ENCODE results near the gene APOE. TPM values are rescaled to one million over a fixed set of nuclear protein-coding genes. Genes with fewer than 3 reads are reported as not detected.

Gene APOE
- total and polyA plus RNA-seq, 2 of the 13 experiments (the other 11 are each of a cell fraction or from before 2014, with no cell fraction given), result 1,328 to 1,470 TPM

DNA sequence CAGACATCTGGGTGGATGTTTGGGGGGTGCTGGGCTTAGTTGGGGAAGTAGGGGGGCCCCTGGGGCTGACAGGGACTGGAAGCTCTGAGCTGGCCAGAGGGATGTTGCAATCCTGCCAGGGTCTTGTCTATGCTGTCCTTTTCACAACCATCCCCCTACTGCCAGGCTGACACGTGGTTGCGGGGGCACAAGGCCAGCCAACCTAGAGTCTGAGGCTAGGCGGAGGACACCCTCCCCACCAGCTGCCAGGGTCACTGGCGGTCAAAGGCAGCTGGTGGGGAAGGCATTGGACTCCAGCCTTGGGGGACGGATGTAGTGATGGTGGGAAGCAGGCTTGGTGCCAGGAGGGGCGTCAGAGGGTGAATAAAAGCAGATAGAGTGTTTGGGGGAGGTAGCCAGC lies 7.3 kb downstream of the APOE start (continued):
- TF ChIP-seq, protein P1, sequence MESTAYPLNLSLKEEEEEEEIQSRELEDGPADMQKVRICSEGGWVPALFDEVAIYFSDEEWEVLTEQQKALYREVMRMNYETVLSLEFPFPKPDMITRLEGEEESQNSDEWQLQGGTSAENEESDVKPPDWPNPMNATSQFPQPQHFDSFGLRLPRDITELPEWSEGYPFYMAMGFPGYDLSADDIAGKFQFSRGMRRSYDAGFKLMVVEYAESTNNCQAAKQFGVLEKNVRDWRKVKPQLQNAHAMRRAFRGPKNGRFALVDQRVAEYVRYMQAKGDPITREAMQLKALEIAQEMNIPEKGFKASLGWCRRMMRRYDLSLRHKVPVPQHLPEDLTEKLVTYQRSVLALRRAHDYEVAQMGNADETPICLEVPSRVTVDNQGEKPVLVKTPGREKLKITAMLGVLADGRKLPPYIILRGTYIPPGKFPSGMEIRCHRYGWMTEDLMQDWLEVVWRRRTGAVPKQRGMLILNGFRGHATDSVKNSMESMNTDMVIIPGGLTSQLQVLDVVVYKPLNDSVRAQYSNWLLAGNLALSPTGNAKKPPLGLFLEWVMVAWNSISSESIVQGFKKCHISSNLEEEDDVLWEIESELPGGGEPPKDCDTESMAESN (CRISPR knock-in tag; conservative IDR thresholded peaks at IDR 0.05), result no peak
- no peak for TF ChIP-seq SIX4 (CRISPR knock-in tag; IDR thresholded peaks at IDR 0.05)
- no peak for TF ChIP-seq ATM (IDR thresholded peaks at IDR 0.05; ENCODE audit: borderline replicate concordance)
- TF ChIP-seq, protein P2, sequence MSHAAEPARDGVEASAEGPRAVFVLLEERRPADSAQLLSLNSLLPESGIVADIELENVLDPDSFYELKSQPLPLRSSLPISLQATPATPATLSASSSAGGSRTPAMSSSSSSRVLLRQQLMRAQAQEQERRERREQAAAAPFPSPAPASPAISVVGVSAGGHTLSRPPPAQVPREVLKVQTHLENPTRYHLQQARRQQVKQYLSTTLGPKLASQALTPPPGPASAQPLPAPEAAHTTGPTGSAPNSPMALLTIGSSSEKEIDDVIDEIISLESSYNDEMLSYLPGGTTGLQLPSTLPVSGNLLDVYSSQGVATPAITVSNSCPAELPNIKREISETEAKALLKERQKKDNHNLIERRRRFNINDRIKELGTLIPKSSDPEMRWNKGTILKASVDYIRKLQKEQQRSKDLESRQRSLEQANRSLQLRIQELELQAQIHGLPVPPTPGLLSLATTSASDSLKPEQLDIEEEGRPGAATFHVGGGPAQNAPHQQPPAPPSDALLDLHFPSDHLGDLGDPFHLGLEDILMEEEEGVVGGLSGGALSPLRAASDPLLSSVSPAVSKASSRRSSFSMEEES (CRISPR knock-in tag; IDR thresholded peaks at IDR 0.05), result peak; percentile 95
- no peak for TF ChIP-seq ZNF513 (CRISPR knock-in tag; conservative IDR thresholded peaks at IDR 0.05)
- 0 out of 2 replicates have a peak, but pooled peaks have one; percentile 25 for TF ChIP-seq ZNF225 (CRISPR knock-in tag; IDR thresholded peaks at IDR 0.05)
- no peak for TF ChIP-seq KDM5A (IDR thresholded peaks at IDR 0.05; ENCODE audit: borderline replicate concordance, low read length)
- no peak for TF ChIP-seq BCLAF1 (IDR thresholded peaks at IDR 0.05)
- no peak for TF ChIP-seq ZFP36 (IDR thresholded peaks at IDR 0.05; ENCODE audit: borderline replicate concordance, low read depth, low read length, partially characterized antibody)
- TF ChIP-seq MEF2D (CRISPR knock-in tag; IDR thresholded peaks at IDR 0.05), result 0 out of 2 replicates have a peak, but pooled peaks have one; percentile 65
- no peak for TF ChIP-seq SIN3B (IDR thresholded peaks at IDR 0.05; ENCODE audit: low read length)
- no peak; the same call in none of the 2 replicates for TF ChIP-seq DPF2 (CRISPR knock-in tag; IDR thresholded peaks at IDR 0.05; ENCODE audit: borderline replicate concordance, low read depth)
- no peak for TF ChIP-seq ZNF564 (CRISPR knock-in tag; IDR thresholded peaks at IDR 0.05)
- no peak for TF ChIP-seq PHF5A (CRISPR knock-in tag; IDR thresholded peaks at IDR 0.05; ENCODE audit: low read depth, unreplicated experiment)
- TF ChIP-seq, protein P3, sequence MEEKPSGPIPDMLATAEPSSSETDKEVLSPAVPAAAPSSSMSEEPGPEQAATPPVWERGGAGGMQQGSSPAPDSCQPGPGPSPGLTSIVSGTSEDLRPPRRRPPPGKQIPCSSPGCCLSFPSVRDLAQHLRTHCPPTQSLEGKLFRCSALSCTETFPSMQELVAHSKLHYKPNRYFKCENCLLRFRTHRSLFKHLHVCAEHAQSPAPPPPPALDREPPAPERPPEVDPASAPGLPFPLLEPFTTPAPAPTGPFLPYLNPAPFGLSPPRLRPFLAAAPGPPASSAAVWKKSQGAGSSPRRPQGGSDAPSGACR (CRISPR knock-in tag; IDR thresholded peaks at IDR 0.05), result 0 out of 2 replicates have a peak, but pooled peaks have one; percentile 60
- peak; percentile 34; the same call in 1 of the 2 replicates for TF ChIP-seq ZNF335 (CRISPR knock-in tag; IDR thresholded peaks at IDR 0.05)
- TF ChIP-seq ZNF605 (CRISPR knock-in tag; IDR thresholded peaks at IDR 0.05), result peak; percentile 38; the same call in 1 of the 2 replicates
- TF ChIP-seq, protein P4, sequence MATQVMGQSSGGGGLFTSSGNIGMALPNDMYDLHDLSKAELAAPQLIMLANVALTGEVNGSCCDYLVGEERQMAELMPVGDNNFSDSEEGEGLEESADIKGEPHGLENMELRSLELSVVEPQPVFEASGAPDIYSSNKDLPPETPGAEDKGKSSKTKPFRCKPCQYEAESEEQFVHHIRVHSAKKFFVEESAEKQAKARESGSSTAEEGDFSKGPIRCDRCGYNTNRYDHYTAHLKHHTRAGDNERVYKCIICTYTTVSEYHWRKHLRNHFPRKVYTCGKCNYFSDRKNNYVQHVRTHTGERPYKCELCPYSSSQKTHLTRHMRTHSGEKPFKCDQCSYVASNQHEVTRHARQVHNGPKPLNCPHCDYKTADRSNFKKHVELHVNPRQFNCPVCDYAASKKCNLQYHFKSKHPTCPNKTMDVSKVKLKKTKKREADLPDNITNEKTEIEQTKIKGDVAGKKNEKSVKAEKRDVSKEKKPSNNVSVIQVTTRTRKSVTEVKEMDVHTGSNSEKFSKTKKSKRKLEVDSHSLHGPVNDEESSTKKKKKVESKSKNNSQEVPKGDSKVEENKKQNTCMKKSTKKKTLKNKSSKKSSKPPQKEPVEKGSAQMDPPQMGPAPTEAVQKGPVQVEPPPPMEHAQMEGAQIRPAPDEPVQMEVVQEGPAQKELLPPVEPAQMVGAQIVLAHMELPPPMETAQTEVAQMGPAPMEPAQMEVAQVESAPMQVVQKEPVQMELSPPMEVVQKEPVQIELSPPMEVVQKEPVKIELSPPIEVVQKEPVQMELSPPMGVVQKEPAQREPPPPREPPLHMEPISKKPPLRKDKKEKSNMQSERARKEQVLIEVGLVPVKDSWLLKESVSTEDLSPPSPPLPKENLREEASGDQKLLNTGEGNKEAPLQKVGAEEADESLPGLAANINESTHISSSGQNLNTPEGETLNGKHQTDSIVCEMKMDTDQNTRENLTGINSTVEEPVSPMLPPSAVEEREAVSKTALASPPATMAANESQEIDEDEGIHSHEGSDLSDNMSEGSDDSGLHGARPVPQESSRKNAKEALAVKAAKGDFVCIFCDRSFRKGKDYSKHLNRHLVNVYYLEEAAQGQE (IDR thresholded peaks at IDR 0.05; ENCODE audit: borderline replicate concordance in 1 of 2, low read depth in 1 of 2, low read length in 2 of 2), result no peak

Data from HepG2 (cell line).